GM10266 (cell line): ENCODE results near the gene NHSL2.

Experiments
- DNase-seq: peaks from one replicate; pipeline ENCODE4 v3.0.0; 2012; ENCODE audit errors: extremely low spot score
- CTCF ChIP-seq: IDR thresholded peaks from 2 replicates; pipeline ENCODE4 v1.5.1; 2012; ENCODE audit warnings: mild to moderate bottlenecking, low read depth; ENCODE audit not compliant: control insufficient read depth, insufficient read depth; ENCODE audit errors: missing control alignments

The NHSL2 gene

GRCh38 chrX:72029483-72030411 lies 119.1 kb downstream of the NHSL2 start:
- TF ChIP-seq CTCF = no peak
- DNase-seq = no peak

- no peak for TF ChIP-seq CTCF
- DNase-seq = no peak
Observed at GRCh38 chrX:72030431-72030830, 119.8 kb downstream of the NHSL2 start.

- DNase-seq = no peak
- no peak for TF ChIP-seq CTCF
Observed at GRCh38 chrX:72031118-72031517, 120.5 kb downstream of the NHSL2 start.

GRCh38 chrX:72031634-72032033 lies 121.0 kb downstream of the NHSL2 start:
- TF ChIP-seq CTCF = no peak
- no peak for DNase-seq

- DNase-seq = no peak
- no peak for TF ChIP-seq CTCF
Observed at GRCh38 chrX:72037601-72038000, 127.0 kb downstream of the NHSL2 start.

- no peak for TF ChIP-seq CTCF
- DNase-seq = no peak
Observed at GRCh38 chrX:72038016-72038415, 127.4 kb downstream of the NHSL2 start.

- TF ChIP-seq CTCF = no peak
- no peak for DNase-seq
Observed at GRCh38 chrX:72038868-72039267, 128.2 kb downstream of the NHSL2 start.
